ENCODE data around the gene ARSK. TPM values are rescaled to one million over a fixed set of nuclear protein-coding genes. Genes with fewer than 3 reads are reported as not detected.

The ARSK gene
- total RNA-seq, 6 experiments from 2014 or later, result 2.1 to 4.9 (median 4.0) TPM

DNA sequence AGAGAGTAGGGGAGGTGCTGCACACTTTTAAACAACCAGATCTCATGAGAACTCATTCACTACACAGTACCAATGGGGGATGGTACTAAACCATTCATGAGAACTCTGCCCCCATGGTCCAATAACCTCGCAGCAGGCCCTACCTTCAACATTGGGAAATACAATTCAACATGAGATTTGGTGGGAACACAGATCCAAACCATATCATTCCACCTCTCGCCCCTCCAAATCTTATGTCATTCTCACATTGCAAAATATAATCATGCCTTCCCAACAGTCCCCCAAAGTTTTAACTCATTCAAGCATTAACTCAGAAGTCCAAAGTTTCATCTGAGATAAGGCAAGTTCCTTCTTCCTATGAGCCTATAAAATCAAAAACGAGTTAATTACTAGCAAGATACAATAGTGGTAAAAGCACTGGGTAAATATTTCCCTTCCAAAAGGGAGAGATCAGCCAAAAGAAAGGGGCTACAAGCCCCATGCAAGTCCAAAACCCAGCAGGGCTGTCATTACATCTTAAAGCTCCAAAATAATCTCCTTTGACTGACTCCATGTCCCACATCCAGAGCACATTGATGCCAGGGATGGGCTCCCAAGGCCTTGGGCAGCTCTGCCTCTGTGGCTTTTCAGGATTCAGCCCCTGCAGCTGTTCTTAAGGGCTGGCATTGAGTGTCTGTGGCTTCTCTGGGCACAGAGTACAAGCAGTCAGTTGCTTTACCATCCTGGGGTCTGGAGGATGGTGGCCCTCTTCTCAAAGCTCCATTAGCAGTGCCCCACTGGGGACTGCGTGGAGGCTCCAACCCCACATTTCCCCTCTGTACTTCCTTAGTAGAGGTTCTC lies 73.3 kb downstream of the ARSK start:
- H3K36me3 ChIP-seq, result no peaks in the 10 kb centered on the region
- H3K9me3 ChIP-seq, result no peaks in the 10 kb centered on the region
- ATAC-seq, result no peak
- no peaks in the 10 kb centered on the region for H3K4me1 ChIP-seq
- no peak for TF ChIP-seq POLR2A (IDR thresholded peaks at IDR 0.05)
- TF ChIP-seq, protein P1, sequence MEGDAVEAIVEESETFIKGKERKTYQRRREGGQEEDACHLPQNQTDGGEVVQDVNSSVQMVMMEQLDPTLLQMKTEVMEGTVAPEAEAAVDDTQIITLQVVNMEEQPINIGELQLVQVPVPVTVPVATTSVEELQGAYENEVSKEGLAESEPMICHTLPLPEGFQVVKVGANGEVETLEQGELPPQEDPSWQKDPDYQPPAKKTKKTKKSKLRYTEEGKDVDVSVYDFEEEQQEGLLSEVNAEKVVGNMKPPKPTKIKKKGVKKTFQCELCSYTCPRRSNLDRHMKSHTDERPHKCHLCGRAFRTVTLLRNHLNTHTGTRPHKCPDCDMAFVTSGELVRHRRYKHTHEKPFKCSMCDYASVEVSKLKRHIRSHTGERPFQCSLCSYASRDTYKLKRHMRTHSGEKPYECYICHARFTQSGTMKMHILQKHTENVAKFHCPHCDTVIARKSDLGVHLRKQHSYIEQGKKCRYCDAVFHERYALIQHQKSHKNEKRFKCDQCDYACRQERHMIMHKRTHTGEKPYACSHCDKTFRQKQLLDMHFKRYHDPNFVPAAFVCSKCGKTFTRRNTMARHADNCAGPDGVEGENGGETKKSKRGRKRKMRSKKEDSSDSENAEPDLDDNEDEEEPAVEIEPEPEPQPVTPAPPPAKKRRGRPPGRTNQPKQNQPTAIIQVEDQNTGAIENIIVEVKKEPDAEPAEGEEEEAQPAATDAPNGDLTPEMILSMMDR (IDR thresholded peaks at IDR 0.05), result no peak
- intact Hi-C loops (cut with DNase I), result no loop called here
- WGBS (ENCODE audit: insufficient coverage, low coverage, low lambda C conversion rate, missing lambda C conversion rate), result 61% methylated on average over 3 of the region's 4 CpGs
- no peak overlapping the region for H3K4me3 ChIP-seq
- H3K27ac ChIP-seq, result no peak overlapping the region
- DNase-seq, result no peak
- no peaks in the 10 kb centered on the region for H3K27me3 ChIP-seq

DNA sequence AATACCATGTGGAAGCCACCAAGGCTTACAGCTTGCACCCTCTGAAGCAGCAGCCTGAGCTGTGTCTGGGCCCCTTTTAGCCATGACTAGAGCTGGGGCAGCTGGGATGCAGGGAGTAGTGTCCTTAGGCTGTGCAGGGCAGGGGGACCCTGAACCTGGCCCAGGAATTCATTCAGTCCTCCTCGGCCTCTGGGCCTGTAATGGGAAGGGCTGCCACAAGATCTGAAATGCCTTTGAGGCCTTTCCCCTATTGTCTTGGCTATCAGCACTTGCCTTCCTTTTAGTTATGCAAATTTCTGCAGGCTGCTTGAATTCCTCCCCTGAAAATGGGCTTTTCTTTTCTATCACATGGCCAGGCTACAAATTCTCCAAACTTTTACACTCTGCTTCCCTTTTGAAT lies 74.0 kb downstream of the ARSK start:
- H3K4me1 ChIP-seq, result no peaks in the 10 kb centered on the region
- TF ChIP-seq, protein P1 (IDR thresholded peaks at IDR 0.05), result no peak
- TF ChIP-seq POLR2A (IDR thresholded peaks at IDR 0.05), result no peak
- no peak overlapping the region for H3K4me3 ChIP-seq
- DNase-seq (no peak), ATAC-seq (no peak)
- H3K27ac ChIP-seq, result no peak overlapping the region
- no peaks in the 10 kb centered on the region for H3K9me3 ChIP-seq
- WGBS (ENCODE audit: insufficient coverage, low coverage, low lambda C conversion rate, missing lambda C conversion rate), result no CpG with 5 or more reads among the region's 1 CpG
- H3K36me3 ChIP-seq, result no peaks in the 10 kb centered on the region
- intact Hi-C loops (cut with DNase I), result no loop called here
- H3K27me3 ChIP-seq, result no peaks in the 10 kb centered on the region

DNA sequence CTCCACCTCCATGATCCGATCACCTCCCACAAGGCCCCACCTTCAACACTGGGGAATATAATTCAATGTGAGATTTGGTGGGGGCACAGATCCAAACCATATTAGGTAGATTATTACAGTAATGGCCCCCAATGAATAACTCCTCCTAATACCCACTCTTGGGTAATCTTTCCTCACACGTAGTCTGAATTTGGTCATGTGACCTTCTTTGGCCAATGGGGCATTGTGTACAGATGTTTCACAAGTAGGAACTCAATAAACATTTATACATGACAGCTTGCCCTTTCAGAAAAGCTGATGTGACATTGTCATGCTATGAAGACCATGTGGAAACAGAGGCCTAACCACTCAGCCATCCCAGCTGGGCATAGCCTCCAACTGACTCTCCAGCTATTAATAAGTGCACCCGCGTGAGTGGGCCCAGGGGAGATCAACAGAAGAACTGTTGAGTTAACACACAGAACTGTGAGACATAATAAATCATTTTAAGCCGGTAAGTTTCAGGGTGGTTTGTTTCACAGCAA lies 75.6 kb downstream of the ARSK start:
- Histone ChIP-seq H3K4me3 (no peak overlapping the region), H3K27me3 (no peaks in the 10 kb centered on the region), H3K4me1 (no peaks in the 10 kb centered on the region), H3K27ac (no peak overlapping the region), H3K36me3 (no peaks in the 10 kb centered on the region), H3K9me3 (no peaks in the 10 kb centered on the region)
- 82% methylated on average over 5 of the region's 5 CpGs for WGBS (ENCODE audit: insufficient coverage, low coverage, low lambda C conversion rate, missing lambda C conversion rate)
- intact Hi-C loops (cut with DNase I), result no loop called here
- ATAC-seq, result peak in 1 of 4 donors; percentile 35
- no peak for DNase-seq
- TF ChIP-seq POLR2A (IDR thresholded peaks at IDR 0.05), result no peak
- TF ChIP-seq, protein P1 (IDR thresholded peaks at IDR 0.05), result no peak

DNA sequence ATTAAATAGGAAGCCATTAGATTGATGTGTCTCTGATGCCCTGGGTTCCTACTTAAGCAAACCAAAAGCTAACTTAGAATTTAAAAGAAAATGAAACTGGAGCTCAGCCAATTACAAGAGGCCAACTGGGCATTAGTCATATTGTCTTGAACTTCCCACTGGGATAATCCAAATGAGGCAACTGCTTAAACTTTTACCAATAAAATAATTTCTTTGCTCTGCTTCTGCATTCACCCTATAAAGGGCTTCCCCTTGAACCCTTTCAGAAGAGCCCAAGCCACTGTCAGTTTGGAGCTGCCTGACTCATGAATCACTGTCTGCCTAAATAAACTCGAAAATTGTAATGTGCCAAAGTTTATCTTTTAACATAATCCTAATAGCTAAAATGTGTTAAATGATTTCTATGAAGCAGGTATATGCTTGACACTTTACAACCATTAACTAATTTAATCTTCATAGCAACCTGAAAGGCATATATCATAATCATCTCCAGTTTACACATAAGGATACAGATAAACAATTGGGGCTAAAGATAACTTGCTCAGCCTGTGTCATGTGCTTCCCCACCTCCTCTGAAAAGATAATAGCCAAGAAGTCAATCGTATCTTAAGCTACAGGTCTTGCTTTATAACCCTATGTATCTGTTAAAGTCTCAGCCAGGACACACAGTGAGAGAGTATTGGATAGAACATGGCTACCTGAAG lies 76.5 kb downstream of the ARSK start:
- H3K4me3 ChIP-seq, result no peak overlapping the region
- H3K36me3 ChIP-seq, result no peaks in the 10 kb centered on the region
- no peak overlapping the region for H3K27ac ChIP-seq
- DNase-seq (no peak), ATAC-seq (peak in 2 of 4 donors; percentile 19 to 43)
- no peaks in the 10 kb centered on the region for H3K27me3 ChIP-seq
- 61% methylated on average over 2 of the region's 2 CpGs for WGBS (ENCODE audit: insufficient coverage, low coverage, low lambda C conversion rate, missing lambda C conversion rate)
- intact Hi-C loops (cut with DNase I), result no loop called here
- no peaks in the 10 kb centered on the region for H3K9me3 ChIP-seq
- no peaks in the 10 kb centered on the region for H3K4me1 ChIP-seq
- TF ChIP-seq, protein P1 (IDR thresholded peaks at IDR 0.05), result no peak
- TF ChIP-seq POLR2A (IDR thresholded peaks at IDR 0.05), result no peak

All from right lobe of liver (tissue), 6 donors.